GM21515 (cell line): Measurements from ENCODE around the gene HDX.
"Not testable (repeated sequence)": the region's sequence is repeated elsewhere in the genome, so short reads cannot be mapped to it uniquely, and the experiment has no call there.

Experiments
- ATAC-seq: cut with Tn5 transposase; IDR thresholded peaks from one replicate; pipeline ENCODE4 v1.9.1; 2021; ENCODE audit not compliant: unreplicated experiment

The HDX gene, protein sequence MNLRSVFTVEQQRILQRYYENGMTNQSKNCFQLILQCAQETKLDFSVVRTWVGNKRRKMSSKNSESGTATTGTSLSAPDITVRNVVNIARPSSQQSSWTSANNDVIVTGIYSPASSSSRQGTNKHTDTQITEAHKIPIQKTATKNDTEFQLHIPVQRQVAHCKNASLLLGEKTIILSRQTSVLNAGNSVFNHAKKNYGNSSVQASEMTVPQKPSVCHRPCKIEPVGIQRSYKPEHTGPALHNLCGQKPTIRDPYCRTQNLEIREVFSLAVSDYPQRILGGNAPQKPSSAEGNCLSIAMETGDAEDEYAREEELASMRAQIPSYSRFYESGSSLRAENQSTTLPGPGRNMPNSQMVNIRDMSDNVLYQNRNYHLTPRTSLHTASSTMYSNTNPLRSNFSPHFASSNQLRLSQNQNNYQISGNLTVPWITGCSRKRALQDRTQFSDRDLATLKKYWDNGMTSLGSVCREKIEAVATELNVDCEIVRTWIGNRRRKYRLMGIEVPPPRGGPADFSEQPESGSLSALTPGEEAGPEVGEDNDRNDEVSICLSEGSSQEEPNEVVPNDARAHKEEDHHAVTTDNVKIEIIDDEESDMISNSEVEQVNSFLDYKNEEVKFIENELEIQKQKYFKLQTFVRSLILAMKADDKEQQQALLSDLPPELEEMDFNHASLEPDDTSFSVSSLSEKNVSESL

DNA sequence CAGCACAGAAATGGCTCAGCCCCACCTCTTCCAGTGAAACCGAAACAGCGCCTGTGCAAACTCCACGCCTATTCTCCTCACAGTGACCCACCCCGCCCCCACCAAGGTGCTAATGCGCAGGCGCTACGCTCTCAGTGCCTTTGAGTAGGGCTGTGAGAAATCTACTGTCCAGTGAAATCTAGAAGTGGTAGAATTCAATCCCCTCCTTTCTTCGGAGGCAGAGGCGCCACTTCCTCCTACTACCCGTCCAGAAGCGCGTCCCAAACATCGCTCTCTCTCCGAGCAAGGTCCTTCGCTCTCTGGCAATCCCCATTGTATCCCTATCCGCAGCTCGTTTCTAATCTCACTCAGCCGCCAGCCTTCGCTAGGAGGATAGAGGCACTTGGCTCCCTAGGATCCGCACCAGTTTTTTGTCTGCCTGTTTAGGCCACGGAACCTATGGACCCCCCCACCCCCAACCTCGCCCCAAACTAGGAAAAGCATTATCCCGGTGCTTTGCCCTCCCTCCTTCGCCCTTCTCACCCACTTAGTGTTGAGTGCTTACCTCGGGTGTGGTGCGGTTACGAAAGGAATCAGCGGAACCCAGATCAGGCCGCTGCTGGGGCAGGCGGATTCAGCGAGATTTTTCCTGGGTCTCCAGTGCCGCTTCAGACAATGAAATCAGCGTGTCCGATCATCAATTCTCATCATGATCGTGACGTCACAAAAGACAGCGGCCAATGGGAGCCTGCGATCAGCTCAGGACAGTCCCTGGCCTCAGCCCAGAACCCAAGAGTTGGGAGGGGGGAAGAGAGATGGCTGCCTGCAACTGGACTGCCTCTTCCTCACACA is at the start of gene HDX:
Gene HDX, minus strand, starts transcription at position 656 of the 831 bp plus-strand sequence. CDS start 27,056 bp downstream, outside the sequence.
- peak; percentile 88 for ATAC-seq

DNA sequence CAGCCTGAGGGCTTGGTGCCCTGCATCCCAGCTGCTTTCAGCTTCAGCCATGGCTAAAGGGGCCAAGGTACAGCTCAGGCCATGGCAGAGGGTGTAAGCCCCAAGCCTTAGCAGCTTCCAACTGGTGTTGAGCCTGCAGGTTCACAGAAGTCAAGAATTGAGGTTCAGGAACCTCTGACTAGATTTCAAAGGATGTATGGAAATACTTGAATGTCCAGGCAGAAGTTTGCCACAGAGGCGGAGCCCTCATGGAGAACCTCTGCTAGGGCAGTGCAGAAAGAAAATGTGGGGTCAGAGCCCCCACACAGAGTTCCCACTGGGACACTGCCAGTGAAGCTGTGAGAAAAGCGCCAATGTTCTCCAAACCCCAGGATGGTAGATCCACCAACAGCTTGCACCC is 39.1 kb upstream of the HDX start:
- not testable (repeated sequence) for ATAC-seq

DNA sequence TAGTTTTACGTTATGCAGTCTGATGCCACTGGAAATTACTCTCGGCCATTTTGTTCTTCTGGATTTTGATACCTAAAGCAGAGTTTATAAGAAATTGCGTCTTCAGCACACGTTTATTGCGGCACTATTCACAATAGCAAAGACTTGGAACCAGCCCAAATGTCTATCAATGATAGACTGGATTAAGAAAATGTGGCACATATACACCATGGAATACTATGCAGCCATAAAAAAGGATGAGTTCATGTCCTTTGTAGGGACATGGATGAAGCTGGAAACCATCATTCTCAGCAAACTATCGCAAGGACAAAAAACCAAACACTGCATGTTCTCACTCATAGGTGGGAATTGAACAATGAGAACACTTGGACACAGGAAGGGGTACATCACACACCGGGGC is 35.4 kb upstream of the HDX start:
- not testable (repeated sequence) for ATAC-seq

DNA sequence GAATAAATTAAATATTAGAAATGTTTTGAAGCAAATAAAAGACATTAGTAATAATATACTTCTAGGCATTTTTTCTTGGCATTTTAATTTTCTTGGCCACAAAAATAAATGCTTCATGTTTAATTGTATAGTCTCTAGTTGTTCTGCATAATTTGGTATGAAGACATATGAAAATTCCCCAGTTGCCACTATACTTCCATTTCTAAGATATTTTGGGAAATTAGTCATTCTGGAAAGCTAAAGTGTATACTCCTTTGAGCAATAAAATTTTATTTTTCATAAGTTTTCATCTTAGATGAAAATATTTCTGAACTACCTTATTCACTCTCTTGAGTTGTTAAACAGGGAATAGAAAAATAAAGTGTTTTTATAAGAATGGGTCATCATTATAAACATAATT is 13.8 kb downstream of the HDX start:
- no peak for ATAC-seq

DNA sequence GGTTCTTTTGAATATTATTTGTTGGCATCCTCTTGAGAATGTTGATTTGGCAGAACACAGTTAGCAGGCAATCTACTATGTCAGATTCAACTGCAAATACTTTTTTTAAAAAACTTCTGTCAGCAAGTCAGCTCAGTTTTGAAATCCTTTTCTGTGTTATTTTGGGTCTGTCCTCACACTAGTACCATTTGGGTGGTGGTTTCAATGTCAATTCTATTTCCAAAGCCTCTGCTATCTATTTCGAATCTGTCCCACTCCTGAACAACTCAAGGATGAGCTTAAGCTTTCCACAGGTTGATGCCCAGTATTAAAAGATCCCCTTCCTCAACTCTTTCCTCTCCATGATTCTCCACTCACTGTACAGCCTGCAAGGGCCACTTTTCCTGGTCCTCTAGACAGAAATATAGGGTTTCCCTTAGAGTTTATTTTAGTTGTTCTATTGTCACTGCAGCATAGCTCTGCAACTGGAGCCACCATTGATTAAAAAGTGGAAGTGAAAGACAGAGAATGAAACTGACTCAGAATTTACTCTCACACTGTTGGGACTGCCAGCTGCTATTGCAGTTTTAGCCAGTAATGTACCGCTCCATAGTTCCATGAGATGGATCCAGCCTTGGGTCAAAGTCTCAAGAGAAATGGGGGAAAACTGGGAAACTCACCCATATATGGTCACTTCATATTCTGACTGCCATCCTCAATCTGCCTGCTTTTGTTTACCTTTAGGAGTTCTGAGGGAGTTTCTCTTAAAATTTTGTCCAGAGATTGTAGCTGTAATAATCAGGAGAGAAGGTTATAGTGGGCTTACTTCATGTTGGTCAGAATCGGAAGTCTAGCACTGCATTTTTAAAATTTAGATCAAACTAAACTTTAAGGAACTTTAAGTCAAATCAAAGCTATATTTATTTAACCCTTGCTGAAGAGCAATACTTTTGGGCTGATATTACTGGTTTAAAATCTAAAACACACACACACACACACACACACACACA is 14.6 kb downstream of the HDX start:
- peak; percentile 100 for ATAC-seq

DNA sequence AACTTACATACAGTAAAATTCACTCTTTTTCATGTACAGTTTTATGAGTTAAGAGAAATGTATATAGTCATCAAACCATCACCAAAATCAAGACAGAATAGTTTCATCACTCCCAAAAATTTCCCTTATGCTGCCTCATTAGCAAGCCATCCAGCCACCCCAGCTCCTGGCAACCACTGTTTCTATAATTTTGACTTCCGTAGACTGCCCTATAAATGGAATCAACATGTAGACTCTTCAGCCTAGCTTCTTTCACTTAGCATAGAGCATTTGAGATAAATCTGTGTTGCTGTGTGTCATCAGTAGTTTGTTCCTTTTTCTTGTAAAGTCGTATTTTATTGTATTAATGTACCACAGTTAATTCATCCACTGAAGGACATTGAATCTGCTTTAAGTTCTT is 23.2 kb downstream of the HDX start:
- ATAC-seq, result no peak

DNA sequence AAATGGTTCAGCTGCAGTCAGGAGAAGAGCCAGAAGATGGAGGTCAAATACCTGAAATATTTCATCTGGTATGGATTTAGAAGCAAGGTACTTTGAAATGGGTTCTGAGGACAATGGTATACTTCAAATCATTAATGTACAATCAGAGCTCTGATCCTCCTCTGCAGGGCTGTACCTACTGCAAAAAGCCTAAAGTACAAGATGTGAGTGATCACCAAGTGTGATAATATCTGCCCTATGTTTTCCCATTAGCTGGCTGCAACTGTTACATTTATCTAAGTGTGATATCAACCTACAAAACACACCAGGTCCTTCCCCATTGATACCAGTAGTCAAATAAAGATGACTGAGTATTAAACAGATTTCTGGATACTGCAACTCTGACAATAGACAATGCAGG is 25.1 kb downstream of the HDX start:
- no peak for ATAC-seq

DNA sequence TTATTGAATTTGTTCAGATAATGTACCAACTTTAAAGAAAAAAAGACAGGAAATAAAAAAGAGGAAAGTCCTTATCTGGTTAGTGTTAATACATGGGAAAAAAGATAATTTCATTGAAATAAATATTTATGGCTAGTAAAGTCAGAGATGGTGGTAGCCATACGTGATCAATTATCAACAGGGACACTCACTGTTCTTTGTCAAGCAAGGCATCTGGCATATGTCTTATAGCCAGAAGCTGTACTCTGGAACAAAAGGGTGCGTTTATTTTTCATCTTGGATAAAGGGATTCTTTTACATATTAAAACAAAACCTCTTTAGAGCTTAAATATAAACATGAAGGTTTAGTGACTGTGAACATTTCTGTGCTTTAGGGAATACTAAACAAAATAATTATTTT is 26.7 kb downstream of the HDX start:
- ATAC-seq, result no peak

DNA sequence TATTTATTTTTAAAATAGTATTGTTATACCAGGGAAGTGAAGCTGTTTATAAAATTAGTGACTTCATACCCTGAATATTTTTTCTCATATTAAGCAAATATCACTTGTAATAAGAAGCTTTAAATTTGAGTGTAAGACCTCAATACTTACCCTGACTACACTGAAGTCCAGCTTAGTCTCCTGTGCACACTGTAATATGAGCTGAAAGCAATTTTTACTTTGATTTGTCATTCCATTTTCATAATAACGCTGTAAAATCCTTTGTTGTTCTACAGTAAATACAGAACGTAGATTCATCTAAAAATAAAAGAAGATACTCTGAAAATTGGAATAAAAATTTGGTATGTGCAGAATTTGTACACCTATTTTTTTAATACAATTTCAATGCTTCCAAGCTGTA is 27.2 kb downstream of the HDX start:
- ATAC-seq, result no peak

DNA sequence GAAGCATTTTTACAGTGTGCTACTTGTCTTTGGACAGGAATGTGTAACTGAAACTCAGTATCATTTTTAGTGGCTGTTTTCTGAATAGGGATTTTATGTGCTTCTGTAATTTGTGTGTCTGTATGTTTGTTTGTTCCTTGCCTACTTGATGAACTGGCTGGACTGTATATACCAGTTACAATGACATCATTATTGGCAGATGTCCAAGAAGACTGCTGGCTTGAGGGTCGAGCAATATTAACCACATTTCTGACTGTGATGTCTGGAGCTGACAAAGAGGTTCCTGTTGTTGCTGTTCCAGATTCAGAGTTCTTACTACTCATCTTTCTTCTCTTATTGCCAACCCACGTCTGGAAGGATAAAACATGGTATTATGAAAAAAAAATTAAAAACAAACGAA is 33.0 kb downstream of the HDX start:
- no peak for ATAC-seq

DNA sequence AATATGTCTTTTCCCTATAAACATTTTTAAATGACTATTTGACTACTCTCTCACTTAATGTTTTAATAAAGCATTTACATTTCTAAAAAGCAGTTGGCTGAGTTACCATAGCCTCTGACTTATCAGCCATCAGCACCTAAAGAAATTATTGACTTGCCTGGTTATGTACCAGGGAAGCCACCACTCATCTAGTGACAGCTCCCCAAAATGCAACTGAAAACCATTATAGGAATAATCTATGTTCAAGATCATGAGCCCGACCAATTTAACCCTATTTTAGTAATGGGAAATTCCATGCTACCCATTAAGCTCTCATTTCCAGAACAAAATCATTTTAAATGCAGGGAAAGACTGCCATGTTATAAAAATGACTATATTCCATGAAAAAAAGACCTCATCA is 34.4 kb downstream of the HDX start:
- no peak for ATAC-seq

DNA sequence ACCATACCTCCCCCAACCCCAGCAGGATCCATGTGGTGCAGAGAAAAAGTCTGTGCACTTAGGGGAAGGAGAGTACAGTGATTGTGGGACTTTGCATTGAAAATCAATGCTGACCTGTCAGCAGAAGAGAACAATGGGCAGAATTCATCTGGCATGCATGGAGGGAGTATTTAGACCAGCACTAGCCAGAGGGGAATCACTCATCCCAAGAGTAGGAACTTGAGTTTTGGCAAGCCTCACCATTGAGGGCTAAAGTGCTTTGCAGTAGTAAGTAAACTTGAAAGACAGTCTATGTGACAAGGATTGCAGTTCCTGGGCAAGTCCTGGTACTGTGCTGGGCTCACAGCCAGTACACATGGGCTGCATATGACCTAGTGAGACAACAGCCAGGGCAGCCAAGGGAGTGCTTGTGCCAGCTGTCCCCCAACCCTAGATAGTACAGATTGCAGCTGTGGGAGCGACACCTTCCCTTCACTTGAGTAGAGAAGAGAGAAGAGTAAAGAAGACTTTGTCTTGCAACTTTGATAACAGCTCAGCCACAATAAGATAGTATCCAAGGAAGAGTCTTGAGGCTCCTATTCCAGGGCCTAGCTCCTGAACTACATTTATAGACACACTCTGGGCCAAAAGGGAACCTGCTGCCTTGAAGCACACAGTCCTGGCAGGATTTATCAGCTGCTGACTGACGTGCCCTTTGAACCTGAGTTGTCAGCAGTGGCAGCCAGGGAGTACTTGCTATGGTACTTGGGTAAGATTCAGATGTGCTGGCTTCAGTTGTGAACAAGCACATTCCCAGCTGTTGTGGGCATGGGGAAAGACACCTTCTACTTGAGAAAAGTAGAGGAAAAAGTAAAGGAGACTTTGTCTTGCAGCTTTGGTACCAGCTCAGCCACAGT is 48.7 kb downstream of the HDX start:
- ATAC-seq, result no peak

DNA sequence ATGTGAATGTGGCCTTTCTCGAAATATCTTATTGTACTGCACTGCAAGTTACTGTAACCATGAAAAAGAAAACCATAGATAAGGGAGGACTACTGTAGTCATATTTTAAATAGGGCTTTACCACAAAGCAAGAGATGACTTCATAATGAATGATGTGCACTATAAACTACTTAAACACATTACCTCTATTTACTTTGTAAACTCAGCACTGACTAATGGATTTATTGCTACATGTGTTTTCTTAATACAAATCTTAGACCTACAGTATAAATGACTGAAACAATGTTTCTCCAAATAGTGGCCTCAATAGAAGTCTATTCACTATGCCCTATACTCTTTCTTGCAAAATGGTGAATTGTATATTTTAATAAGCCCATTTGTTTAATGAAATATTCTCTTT is 61.1 kb downstream of the HDX start:
- ATAC-seq, result no peak

DNA sequence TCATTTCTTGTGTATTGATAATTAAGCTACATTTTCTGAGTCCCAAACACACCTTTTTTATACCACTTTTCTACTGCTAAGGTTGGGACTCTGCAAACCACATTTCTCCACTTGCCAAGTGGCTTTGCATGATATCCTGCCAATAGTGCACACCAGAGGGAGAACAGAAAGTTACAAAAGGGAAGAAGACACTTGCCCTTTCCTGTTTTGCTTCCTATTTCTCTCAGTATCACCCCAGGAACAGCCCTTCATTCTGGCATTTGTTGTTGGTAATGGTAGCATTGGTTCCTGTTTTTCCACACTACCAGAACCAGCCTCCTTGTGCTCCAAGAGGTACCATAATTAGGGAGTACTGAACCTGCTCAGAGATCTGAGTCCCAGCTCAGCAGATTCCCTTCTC is 87.1 kb downstream of the HDX start:
- no peak for ATAC-seq

DNA sequence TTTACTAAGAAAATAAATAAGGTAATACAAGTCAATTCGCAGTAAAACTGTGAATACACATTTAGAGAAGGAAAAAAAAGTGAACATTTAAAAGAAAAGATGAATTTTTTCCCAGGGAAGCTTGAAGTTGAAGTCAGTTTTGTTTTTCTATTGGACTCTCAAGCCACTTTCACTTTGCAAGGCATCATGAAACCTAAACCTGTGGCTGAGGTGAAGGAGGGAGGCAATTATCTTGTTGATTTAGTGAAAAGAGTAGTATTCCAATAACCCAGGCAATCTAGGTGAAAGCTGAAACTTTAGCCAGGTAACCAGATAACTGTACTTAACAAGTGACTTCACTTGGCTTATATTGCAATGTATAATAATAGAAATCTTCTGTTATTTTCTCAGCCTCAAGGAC is 138.6 kb downstream of the HDX start:
- ATAC-seq, result no peak

DNA sequence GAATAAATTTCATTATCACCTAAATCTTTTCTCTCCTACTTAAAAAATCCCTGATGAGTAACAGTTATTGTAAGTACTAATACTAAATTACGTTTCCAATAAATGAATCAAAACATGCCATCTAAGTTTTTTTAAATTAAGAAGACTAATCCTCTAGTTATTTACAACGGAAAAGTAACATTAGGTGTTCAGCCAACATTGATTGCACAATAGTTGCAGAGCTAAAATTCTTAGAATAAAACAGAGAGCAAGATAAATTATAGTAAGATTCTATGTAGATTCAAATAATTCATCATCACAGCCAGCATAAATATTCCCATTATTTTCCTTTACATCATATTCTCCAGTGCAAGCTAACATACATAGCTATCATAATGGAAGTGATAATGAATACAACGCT is 139.2 kb downstream of the HDX start:
- ATAC-seq, result no peak

DNA sequence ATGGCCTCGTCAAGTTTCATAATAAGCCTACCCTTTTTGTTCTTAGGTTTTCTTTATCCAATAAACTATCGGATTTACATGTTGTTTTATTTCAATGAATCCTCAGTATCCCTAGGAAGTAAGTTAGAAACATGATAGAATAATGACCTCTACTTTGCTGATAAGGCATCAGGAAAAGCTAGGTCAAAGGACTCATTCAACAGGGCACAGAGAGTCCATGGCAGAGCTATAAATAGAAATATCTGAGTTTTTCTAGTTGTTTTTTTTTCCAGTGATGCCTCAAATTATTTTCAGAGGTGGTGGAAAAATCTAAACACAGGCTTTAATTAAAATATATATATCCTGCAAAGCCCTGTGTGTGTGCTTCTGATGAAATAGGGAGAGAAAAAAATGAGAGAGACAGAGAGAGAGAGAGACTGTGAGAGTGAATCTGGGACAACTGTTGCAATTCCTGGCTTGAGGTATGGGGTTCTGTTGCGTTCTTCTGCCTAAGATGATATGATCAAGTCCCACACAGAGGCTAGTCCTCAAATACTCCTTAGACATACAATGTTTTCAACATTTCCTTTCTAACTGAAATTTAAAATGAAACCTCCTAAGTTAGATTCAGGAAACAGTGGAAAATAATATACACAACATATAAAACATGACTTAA is 139.9 kb downstream of the HDX start:
- ATAC-seq, result no peak

DNA sequence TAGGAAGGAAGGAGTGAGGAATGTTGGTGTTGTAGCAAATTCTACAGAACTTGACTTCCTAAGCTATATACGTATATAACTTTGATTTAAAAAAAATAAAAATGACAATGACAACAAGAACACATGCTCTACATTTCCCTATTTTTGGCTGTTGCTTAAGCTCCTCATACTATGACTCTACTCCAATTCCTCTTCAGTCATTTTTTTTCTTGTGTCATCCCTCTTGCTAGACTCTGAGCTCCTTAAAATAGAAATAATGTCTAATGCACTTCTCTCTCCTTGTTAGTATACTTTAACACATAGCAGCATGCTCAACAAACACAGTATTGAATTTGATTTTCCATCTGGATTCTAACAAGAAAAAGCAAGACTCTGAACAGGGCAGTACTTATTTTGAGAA is 144.0 kb downstream of the HDX start:
- no peak for ATAC-seq

DNA sequence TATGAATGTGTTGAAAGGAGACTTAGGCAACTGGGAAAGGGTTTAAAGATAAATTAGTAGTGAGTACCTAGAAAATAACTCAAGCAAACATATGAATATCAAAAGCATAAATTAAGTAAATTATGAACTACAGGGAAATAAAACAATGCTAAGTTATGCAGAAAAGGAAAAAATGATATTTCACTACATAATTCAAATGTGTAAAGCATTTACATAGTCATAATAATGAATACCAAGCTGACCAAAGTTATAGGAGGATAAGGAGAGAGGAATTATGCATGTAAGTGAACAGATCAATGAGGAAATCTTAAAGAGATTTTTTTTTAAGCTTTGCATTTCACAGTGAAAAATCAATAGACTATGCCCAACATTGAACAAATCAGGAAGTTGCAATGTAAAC is 145.0 kb downstream of the HDX start:
- ATAC-seq, result no peak
